ENCODE measurements around the gene RAB44. TPM values are rescaled to one million over a fixed set of nuclear protein-coding genes. Genes with fewer than 3 reads are reported as not detected.

Gene RAB44
- total RNA-seq, 4 donors from 2014 or later: 0.14 to 1.1 (median 0.46) TPM

DNA sequence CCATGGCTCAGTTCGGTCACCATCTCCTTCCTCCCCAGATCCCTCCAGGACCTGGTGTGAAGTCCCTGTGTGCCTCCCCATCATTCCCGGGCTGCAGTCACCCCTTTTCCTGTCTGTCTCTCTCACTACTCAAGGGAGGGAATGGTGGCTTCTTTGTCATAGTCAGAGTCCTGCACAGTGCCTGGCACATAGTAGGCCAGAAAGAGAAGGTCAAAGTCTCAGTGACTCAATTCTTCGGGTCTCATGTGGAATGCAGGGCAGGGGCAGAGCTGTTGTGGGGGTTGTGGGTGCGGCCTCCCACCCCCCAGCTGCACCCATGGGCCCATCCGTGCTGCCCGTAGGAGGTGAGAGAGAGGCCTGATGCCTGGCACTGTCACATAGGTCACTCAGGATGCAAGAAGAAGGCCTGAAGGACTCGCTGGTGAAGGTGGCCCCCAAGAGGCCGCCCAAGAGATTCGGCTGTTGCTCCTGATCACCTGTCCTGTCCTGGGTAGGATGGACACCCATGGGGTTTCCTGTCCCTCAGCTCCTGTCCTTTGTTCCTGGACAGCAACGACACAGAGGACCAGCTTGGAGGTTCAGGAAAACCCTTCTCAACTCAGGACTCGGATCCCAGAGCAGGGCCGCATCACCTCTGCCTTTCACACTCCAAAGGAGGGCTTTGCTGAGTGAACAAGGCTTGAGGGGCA, 34.1 kb downstream of the RAB44 start:
- H3K4me1 ChIP-seq: peaks cover 14 to 18% (median 15%) of the 10 kb centered on the region in 4 donors
- intact Hi-C loops (cut with DNase I; ENCODE audit: low total_unique reads) (no loop called here), in situ Hi-C loops (cut with MboI; ENCODE audit: low pct_ligation_motif_present in 1 of 4, low pct_unique_long_range_greater_than_20kb in 1 of 4, low sequenced_read_pairs in 3 of 4) (no loop called here)
- no peaks in the 10 kb centered on the region for H3K36me3 ChIP-seq
- DNase-seq: no peak
- no peaks in the 10 kb centered on the region for H3K27me3 ChIP-seq
- H3K27ac ChIP-seq: no peak overlapping the region
- H3K4me3 ChIP-seq: no peak overlapping the region
- H3K9me3 ChIP-seq: no peaks in the 10 kb centered on the region
- WGBS, 2 donors (ENCODE audit: low coverage in 1 of 2): 83 to 94% methylated on average over 4 to 12 of the region's 12 CpGs
- TF ChIP-seq POLR2A (IDR thresholded peaks at IDR 0.05): no peak
- no peak for TF ChIP-seq POLR2AphosphoS5 (IDR thresholded peaks at IDR 0.05)

- H3K27ac ChIP-seq: no peak overlapping the region
- peaks cover 14 to 18% (median 15%) of the 10 kb centered on the region in 4 donors for H3K4me1 ChIP-seq
- no peaks in the 10 kb centered on the region for H3K27me3 ChIP-seq
- no peak overlapping the region for H3K4me3 ChIP-seq
- in situ Hi-C loops (cut with MboI; ENCODE audit: low pct_ligation_motif_present in 1 of 4, low pct_unique_long_range_greater_than_20kb in 1 of 4, low sequenced_read_pairs in 3 of 4): no loop called here
- intact Hi-C loops (cut with DNase I; ENCODE audit: low total_unique reads): no loop called here
- H3K36me3 ChIP-seq: no peaks in the 10 kb centered on the region
- TF ChIP-seq EP300 (IDR thresholded peaks at IDR 0.05; ENCODE audit: low read depth): no peak
- no peak for TF ChIP-seq POLR2A (IDR thresholded peaks at IDR 0.05)
- no peak for TF ChIP-seq POLR2AphosphoS5 (IDR thresholded peaks at IDR 0.05)
- TF ChIP-seq, protein P1, sequence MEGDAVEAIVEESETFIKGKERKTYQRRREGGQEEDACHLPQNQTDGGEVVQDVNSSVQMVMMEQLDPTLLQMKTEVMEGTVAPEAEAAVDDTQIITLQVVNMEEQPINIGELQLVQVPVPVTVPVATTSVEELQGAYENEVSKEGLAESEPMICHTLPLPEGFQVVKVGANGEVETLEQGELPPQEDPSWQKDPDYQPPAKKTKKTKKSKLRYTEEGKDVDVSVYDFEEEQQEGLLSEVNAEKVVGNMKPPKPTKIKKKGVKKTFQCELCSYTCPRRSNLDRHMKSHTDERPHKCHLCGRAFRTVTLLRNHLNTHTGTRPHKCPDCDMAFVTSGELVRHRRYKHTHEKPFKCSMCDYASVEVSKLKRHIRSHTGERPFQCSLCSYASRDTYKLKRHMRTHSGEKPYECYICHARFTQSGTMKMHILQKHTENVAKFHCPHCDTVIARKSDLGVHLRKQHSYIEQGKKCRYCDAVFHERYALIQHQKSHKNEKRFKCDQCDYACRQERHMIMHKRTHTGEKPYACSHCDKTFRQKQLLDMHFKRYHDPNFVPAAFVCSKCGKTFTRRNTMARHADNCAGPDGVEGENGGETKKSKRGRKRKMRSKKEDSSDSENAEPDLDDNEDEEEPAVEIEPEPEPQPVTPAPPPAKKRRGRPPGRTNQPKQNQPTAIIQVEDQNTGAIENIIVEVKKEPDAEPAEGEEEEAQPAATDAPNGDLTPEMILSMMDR (IDR thresholded peaks at IDR 0.05): no peak
- H3K9me3 ChIP-seq: no peaks in the 10 kb centered on the region
- 74 to 89% methylated on average over 5 of the region's 5 CpGs for WGBS, 2 donors (ENCODE audit: low coverage in 1 of 2)
- DNase-seq: no peak
These were observed 35.7 kb downstream of the RAB44 start for GRCh38 chr6:36733300-36733699.

DNA sequence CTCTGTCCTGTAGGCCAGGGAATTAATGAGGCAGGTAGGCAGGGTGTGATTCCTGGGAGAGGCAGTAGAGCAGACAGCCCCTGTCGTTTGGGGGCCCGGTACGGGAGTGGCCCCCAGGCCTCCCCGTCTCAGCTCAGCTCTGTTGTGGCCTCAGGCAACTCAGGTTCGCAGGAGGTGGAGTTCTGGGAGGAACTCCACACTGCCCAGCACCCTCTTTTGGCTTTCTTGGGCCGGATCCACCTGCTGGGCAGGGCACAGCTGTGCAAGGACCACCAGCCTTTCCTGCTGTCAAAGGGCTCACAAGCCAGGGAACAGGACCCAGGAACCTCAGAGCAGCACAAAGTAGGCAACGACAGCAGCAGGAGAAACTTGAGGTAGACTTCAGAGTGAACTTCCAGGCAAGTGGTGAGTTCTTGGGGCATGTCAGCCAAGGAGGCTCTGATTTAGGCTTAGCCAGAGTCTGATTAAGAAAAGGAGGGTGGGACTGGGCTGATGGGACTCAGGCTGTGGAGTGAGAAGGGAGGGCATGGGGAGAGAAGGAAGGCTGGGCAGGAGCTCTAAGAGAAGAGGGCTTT, 36.9 kb downstream of the RAB44 start:
- Histone ChIP-seq H3K27me3 (no peaks in the 10 kb centered on the region), H3K4me3 (no peak overlapping the region), H3K9me3 (no peaks in the 10 kb centered on the region), H3K27ac (peak overlapping the region; percentile 75 to 89 (median 83)), H3K4me1 (peaks cover 14 to 18% (median 15%) of the 10 kb centered on the region in 4 donors), H3K36me3 (no peaks in the 10 kb centered on the region)
- TF ChIP-seq EP300 (IDR thresholded peaks at IDR 0.05; ENCODE audit: low read depth): no peak
- WGBS, 2 donors (ENCODE audit: low coverage in 1 of 2): 88% methylated on average over 5 of the region's 7 CpGs; no CpG with 5 or more reads in 1 of the 2 donors
- no peak for DNase-seq
- in situ Hi-C loops (cut with MboI; ENCODE audit: low pct_ligation_motif_present in 1 of 4, low pct_unique_long_range_greater_than_20kb in 1 of 4, low sequenced_read_pairs in 3 of 4): no loop called here
- intact Hi-C loops (cut with DNase I; ENCODE audit: low total_unique reads): no loop called here

GRCh38 chr6:36735110-36736071, 37.8 kb downstream of the RAB44 start:
- Histone ChIP-seq H3K27ac (peak overlapping the region; percentile 75 to 89 (median 83)), H3K27me3 (no peaks in the 10 kb centered on the region), H3K36me3 (no peaks in the 10 kb centered on the region), H3K4me3 (peak overlapping the region in 2 of 4 donors; percentile 0 to 17), H3K4me1 (peaks cover 14 to 18% (median 15%) of the 10 kb centered on the region in 4 donors), H3K9me3 (no peaks in the 10 kb centered on the region)
- intact Hi-C loops (cut with DNase I; ENCODE audit: low total_unique reads) (no loop called here), in situ Hi-C loops (cut with MboI; ENCODE audit: low pct_ligation_motif_present in 1 of 4, low pct_unique_long_range_greater_than_20kb in 1 of 4, low sequenced_read_pairs in 3 of 4) (no loop called here)
- 0 to 20% methylated on average over 1 to 23 of the region's 24 CpGs for WGBS, 2 donors (ENCODE audit: low coverage in 1 of 2)
- TF ChIP-seq POLR2AphosphoS5 (IDR thresholded peaks at IDR 0.05): peak; percentile 60 to 70 (median 64)
- TF ChIP-seq, protein P1 (IDR thresholded peaks at IDR 0.05): peak in 3 of 5 experiments; percentile 17 to 26 (median 21)
- peak; percentile 42 for TF ChIP-seq POLR2A (IDR thresholded peaks at IDR 0.05)
- peak; percentile 90 for TF ChIP-seq EP300 (IDR thresholded peaks at IDR 0.05; ENCODE audit: low read depth)
- peak; percentile 79 for DNase-seq
